PC-9 (cell line): ENCODE results near the gene GATA3.

Experiments
- EZH2 ChIP-seq: fragments of 200-600 bp; sonication (generic); IDR thresholded peaks from 2 replicates; pipeline ENCODE4 v1.8.0; 2017; ENCODE audit warnings: antibody characterized with exemption, low read depth
- TF ChIP-seq, protein P1 (sequence below): fragments of 200-600 bp; sonication (generic); conservative IDR thresholded peaks from 2 replicates; pipeline ENCODE4 v1.6.1; 2017; ENCODE audit warnings: mixed run types, antibody characterized with exemption, mild to moderate bottlenecking, moderate library complexity

DNA sequence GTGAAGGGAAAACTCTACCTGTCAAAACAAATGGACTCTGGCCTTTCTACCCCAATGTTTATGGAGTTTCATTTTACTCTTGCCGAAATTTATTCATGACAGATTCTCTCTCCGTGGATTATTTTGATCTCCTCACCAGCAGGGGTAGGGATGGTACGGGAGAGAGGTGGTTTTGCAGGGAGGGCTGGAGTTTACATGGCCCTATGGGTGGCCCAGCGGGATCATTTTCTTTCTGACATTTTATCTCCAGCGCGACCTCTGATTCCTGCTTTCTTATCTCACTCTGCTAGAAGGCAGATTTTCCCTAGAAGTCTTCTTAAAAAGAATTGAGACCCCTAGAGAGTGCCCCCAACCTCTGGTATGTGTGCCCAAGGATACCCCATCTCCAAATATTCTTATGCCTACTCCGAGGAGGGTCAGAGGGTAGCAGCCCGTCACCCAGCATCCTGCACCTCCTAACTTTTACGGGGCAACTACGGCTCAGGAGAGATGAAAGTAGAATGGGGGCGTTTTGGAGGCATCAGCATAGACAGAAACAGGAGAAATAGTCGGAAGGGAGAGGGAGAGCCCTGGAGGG lies 10.1 kb upstream of the GATA3 start:
- TF ChIP-seq, protein P1, sequence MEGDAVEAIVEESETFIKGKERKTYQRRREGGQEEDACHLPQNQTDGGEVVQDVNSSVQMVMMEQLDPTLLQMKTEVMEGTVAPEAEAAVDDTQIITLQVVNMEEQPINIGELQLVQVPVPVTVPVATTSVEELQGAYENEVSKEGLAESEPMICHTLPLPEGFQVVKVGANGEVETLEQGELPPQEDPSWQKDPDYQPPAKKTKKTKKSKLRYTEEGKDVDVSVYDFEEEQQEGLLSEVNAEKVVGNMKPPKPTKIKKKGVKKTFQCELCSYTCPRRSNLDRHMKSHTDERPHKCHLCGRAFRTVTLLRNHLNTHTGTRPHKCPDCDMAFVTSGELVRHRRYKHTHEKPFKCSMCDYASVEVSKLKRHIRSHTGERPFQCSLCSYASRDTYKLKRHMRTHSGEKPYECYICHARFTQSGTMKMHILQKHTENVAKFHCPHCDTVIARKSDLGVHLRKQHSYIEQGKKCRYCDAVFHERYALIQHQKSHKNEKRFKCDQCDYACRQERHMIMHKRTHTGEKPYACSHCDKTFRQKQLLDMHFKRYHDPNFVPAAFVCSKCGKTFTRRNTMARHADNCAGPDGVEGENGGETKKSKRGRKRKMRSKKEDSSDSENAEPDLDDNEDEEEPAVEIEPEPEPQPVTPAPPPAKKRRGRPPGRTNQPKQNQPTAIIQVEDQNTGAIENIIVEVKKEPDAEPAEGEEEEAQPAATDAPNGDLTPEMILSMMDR = no peak
- no peak for TF ChIP-seq EZH2
